GM21825 (cell line): Measurements from ENCODE around the gene ARVCF.

Experiments
- ATAC-seq: cut with Tn5 transposase; IDR thresholded peaks from one replicate; pipeline ENCODE4 v1.9.1; 2021; ENCODE audit warnings: mild to moderate bottlenecking, moderate library complexity; ENCODE audit not compliant: unreplicated experiment

The ARVCF gene

DNA sequence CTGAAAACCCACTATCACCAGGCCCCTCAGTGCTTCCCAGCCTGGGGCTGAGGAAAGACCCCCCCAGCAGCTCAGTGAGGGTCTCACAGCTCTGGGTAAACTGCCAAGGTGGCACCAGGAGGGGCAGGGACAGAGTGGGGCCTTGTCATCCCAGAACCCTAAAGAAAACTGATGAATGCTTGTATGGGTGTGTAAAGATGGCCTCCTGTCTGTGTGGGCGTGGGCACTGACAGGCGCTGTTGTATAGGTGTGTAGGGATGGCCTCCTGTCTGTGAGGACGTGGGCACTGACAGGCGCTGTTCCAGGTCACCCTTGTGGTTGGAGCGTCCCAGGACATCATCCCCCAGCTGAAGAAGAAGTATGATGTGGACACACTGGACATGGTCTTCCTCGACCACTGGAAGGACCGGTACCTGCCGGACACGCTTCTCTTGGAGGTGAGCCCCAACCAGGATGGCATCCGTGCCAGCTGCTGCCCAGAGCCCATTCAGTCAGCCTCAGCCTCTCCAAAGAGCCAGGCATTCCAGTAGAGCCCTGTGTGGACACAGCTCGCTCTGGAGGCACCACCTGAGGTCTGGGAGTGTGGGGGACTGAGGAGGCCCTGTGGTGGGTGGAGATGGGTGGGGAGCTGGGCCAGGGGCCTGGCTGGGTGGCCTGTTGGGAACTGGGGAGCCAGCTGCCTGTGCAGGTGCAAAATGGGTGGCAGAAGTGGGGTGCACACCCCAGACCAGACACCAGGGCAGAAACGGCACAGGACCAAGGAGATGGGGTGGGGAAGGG, 52.6 kb downstream of the ARVCF start:
- no peak for ATAC-seq

DNA sequence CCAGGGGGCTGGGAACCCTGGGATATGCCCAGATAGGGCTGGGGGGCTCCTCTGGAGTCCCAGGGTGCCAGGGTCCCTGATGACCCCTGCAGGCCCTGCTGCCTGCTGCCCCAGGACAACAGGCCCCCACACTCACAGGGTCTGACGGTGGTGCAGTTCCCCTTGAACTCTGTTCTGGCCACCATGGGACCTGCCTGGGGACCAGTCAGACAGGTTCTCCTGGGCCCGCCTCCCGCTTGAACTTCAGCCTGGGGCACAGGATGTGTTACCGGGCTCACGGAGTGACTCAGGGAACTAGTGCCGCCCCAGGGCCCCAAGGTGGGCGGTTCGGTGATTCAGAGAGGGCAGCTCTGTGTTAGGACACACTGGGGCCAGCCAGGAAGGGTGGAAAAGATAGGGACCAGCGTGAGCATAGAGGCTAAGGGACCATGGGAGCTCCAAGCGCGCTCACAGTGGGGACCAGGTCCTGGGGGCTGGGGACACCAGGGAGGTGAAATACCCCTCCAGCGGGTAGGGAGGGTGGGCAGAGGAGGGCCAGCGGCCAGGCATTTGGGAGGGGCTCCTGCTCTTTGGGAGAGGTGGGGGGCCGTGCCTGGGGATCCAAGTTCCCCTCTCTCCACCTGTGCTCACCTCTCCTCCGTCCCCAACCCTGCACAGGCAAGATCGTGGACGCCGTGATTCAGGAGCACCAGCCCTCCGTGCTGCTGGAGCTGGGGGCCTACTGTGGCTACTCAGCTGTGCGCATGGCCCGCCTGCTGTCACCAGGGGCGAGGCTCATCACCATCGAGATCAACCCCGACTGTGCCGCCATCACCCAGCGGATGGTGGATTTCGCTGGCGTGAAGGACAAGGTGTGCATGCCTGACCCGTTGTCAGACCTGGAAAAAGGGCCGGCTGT, 53.5 kb downstream of the ARVCF start:
- no peak for ATAC-seq

DNA sequence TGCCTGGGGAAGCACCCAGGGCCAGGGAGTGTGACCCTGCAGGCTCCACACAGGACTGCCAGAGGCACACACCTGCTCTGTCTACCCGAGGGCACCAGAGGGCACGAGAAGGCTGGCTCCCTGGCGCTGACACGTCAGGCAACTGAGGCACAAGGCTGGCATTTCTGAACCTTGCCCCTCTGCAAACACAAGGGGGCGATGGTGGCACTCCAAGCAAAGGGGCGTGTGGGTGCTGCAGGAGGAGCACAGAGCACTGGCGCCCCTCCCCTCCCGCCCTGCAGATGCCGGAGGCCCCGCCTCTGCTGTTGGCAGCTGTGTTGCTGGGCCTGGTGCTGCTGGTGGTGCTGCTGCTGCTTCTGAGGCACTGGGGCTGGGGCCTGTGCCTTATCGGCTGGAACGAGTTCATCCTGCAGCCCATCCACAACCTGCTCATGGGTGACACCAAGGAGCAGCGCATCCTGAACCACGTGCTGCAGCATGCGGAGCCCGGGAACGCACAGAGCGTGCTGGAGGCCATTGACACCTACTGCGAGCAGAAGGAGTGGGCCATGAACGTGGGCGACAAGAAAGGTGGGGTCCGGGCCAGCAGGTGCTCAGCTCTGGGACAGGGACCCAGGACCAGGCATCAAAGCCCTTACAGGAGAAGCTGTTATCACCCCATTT, 54.2 kb downstream of the ARVCF start:
- ATAC-seq = no peak

DNA sequence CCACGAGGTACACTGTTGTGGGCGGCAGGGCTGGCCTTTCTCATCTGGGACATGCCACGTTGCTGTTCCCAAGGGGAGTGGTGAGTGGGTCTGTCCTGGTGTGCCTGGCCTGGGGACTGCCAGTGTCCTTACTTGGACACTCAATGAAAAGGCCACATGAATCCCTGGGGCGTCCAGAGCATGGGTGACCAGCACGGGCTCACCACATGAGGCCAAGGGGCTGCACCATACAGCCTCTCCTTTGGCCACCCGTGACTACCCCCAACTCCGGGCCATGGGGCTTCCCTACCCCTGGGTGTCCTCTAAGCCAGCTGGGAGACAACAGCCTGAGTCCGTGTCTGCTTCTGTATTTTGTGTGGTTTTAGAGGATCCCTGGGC, 54.8 kb downstream of the ARVCF start:
- no peak for ATAC-seq

DNA sequence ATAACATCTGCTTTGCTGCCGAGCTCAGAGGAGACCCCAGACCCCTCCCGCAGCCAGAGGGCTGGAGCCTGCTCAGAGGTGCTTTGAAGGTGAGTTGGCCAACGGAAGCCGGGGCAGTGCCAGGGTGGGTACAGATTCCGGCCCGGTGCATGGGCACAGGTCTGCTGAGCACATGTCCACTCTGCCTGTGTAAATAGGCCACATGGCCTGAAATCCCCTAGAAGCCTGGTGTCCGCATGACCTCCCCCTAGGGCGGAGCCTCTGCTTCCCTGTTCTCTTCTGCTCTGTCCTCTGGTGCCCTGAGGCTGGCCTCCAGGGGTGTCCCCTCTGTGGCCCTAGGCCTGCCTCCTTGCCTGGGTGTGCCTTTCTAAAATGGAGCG, 55.4 kb downstream of the ARVCF start:
- ATAC-seq = no peak

DNA sequence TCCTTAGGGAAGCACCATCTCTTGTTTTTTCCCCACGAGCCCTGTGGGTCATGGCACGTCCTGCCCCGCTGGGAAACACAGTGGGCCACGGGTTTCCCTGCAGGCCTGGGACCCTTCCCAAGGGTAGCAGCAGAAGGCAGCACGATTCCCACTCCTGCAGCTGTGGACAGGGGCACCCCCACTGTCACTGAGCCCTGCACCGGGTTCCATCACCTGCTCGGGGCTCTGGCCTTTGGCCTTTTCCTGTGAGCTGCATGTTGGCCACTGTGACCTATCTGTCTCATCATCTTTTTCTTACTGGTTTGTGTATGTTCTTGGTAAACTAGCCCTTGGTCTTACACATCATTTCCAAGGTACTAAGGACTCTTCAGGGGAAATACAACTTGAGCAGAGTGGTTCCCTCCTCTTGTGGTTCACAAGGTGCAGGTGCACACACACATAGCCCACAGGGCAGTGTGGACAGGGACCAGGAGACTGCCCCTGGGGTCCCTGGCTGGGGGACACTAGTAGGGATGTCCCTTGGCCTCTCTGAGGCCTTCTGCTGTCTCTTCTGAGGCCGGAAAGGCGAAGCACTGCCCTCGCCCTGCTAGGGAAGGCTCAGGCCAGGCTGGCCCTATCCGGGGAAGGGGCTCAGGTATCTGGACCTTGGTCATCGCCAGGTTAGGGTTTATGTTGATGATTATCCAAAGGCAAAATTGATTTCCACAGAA, 56.0 kb downstream of the ARVCF start:
- ATAC-seq = no peak

DNA sequence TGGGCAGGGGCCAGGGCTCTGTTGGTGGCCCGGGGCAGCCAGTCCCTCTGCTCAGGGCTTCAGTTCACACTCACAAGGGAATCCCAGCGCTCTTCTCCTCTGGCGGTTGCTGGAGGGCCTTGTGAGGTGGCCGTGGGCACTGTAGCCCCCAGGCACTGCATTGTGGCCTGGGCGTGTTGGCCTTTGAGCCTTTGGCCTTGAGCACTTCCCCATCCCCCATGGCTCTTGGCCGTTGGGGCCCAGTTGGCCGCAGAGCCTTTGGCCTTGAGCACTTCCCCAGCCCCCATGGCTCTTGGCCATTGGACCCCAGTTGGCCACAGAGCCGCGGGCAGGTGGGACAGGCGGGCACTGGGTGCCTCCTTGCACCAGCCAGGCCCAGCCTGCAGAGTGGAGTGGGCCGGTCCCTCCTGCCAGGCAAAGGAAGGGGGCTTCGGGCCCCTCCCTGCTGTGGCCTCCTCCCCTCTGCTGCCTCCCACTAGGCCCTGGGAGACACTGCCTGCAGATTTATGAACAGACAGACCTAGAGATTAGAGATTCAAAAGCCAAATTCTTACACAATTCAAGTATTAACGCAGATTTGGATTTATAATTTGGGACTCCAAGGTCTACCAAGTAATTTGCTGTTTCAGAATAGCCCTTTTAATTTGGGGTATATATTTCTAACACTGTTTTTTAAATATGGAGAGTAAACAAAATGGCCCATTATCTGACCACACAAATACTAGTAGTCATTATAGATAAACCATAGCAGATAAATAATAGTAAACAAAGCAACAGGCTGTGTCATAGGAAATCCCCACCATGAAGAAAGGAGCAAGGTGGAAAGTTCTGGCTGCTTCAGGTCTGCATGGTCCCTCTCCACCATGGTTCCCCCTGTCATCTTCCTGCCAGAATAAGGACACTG, 56.8 kb downstream of the ARVCF start:
- no peak for ATAC-seq

DNA sequence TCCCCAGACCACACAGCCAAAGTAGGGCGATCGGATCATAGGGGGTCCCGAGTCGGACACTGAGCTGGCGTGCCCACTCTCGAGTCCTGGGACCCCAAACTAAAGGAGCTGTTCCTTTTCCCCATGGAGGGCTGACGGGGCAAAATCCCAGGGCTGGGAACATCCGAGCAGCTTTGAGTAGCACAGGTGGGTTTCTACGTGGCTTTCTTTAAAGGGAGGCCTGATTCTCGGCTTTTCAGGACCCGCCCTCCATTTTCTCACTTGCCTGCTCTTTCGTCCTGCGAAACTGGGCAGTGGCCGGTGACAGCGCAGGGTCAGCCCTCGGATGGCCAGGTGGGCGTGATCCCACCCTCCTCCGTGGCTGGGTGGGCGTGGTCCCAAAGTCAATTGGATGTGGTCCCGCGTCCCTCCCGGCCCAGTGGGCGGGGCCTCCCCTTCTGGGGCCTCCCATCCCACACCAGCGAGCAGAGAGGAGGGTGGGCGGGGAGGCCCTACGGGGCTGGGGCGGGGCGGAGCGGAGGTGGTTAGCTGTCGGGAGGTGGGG, 57.5 kb downstream of the ARVCF start:
- ATAC-seq = no peak

DNA sequence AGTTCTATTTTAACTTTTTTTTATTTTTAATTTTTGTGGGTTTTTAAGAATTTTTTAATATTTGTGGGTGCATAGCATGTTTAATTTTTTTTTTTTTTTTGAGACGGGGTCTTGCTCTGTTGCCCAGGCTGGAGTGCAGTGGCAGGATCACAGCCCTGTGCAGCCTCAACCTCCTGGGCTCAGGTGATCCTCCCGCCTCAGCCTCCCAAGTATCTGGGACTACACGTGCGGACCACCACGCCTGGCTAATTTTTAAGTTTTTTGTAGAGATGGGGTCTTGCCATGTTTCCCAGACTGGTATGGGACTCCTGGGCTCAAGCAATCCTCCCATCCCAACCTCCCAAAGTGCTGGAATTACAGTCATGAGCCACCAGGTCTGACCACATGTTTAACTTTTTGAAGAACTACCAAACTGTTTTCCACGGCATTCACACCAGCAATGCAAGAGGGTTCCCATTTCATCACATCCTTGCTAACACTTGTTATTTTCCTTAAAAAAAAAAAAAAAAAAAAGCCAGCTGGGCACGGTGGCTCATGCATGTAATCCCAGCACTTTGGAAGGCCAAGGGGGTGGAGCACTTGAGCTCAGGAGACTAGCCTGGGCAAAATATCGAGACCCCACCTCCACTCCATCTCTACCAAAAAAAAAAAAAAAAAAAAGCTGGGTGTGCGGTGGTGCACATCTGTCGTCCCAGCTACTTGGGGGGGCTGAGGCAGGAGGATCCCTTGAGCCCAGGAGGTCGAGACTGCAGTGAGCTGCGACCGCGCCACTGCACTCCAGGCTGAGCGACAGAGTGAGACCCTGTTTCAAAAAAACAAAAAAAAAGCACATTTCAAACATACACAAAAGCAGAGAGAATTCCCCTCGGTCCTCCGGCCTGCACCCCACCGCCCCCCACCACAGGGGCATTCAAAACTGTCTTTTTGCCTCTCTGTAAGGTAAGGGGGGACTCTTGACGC, 58.3 kb downstream of the ARVCF start:
- ATAC-seq = no peak

DNA sequence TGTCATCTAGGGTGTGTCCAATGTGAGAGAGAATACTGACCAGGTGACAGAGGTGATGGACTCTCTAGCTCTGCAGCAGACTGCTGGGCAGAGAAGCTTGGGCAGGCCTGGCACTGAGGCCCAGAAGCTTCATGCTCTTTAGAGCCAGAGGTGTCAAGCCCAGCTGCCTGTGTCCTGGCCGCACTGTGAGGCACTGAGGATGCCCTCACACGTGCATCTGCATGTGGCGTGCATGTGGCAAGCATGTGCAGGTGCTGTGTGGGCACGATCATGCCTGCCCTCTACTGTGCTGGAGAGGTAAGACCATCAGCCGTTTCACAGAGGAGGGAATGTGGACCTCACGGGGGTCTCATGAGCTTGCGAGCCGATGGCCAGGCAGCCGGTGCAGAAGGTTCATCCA, 59.2 kb downstream of the ARVCF start:
- ATAC-seq = no peak

DNA sequence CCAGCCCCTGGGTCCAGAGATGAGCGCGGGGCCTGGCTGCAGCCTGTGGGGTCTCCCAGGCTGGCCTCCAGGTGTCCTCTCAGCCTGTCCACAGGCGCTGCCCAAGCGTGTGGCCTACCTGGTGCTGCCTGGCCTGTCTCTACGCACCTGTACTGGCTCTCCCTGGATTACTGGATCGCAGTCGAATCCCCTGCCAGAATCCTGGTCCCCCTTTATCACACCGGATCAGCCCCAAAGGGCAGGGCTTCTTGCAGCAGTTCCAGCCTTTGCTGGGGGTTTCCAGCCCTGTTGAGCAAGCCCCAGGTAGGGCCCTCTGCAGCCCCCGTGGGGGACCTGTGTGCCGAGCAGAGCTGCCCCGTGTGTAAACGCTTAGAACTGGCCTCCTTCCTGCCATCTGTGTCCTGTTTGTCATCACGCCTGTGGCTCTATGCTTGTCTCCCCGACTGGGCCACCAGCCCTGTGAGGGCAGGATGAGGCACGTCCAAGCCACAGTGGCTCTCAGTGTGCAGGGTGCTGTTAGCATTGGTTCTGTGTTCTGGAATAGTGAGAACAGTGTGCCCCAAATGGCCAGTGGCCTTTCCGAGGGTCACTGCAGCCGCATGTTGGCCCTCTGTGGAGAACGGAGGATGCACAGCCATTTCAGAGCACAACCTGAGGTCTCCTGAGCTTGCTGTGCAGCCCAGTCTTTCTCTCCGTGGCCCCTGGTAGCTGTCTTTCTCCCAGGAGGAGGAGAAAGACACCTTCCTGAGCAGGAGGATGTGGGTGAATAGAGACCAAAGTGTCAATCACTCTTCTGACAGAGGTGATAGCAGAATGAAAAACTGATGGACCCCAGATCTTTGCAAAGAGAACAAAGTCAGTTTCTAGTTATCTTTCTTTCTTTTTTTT, 61.1 kb downstream of the ARVCF start:
- no peak for ATAC-seq

DNA sequence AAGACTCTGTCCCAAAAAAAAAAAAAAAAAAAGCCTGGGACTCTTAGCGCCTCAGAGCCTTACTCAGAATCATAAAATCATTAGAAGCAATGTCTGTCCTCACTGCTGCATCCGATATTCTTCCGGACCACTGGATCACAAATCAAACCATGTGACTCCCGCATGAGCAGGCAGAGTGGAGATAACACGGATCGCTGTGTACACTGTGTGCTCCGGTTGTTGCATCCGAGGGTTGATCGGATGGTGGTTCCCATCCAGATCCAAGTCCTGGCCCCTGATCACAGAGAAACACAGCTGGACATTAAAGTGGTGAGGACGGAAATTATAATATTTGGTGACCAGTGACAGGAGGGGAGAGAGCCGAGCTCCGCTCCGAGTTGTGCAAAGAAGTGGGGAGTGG, 65.3 kb downstream of the ARVCF start:
- no peak for ATAC-seq

DNA sequence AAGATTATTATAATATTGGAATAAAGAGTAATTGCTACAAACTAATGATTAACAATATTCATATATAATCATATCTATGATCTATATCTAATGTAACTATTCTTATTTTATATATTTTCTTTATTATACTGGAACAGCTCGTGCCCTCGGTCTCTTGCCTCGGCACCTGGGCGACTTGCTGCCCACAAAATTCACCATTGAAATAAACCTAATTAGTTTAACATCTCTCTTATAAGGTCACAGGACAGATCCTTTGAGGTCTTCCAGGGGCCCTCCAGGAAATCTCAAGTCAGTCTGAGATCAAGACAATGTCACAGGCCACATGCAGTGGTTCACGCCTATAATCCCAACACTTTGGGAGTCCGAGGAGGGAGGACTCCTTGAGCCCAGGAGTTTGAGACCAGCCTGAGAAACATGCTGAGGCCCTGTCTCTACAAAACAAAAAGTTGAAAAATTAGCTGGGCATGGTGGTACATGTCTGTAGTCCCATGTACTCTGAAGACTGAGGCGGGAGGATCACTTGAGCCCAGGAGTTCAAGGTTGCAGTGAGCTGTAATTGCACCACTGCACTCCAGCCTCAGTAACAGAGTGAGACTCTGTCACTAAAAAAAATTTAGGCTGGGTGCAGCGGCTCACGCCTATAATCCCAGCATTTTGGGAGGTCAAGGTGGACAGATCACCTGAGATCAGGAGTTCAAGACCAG, 68.4 kb downstream of the ARVCF start:
- ATAC-seq = no peak

DNA sequence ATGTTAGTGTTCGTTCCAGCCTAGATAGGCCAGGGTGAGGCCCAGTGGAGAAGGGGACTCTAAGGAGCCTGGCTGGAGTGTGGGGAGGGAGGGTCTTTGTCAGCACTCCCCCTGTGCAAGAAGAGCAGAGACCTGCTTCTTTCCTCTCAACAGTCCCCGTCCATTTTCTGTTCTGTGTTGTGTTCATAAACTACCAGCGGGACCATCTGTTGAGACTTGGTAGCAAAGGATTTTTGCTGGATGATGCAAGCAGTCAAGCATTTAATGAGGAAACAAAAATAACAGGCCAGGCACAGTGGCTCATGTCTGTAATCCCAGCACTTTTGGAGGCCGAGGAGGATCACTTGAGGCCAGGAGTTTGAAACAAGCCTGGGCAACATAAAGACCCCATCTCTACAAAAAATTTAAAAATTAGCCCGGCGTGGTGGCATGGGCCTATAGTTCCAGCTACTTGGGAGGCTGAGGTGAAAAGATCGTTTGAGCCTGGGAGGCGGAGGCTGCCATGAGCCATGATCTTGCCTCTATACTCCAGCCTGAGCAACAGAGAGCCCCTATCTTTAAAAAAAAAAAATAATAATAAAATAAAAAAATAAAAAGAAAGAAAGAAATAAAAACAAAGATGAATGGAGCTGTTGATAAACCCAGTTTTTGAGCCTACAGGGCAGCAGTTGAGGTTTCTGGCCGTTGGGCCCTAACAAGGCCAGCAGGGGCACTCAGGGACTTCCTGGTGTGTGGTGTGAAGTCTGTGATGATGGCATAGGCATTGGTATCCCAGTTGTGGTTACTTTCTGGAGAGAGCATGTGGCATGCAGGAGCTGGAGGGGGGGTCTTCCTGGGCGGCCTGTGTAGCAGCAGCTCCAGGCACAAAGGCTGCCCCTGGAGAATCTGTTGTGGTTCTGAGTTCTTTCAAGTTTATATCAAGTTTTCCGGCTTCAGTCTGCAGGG, 73.3 kb downstream of the ARVCF start:
- no peak for ATAC-seq

DNA sequence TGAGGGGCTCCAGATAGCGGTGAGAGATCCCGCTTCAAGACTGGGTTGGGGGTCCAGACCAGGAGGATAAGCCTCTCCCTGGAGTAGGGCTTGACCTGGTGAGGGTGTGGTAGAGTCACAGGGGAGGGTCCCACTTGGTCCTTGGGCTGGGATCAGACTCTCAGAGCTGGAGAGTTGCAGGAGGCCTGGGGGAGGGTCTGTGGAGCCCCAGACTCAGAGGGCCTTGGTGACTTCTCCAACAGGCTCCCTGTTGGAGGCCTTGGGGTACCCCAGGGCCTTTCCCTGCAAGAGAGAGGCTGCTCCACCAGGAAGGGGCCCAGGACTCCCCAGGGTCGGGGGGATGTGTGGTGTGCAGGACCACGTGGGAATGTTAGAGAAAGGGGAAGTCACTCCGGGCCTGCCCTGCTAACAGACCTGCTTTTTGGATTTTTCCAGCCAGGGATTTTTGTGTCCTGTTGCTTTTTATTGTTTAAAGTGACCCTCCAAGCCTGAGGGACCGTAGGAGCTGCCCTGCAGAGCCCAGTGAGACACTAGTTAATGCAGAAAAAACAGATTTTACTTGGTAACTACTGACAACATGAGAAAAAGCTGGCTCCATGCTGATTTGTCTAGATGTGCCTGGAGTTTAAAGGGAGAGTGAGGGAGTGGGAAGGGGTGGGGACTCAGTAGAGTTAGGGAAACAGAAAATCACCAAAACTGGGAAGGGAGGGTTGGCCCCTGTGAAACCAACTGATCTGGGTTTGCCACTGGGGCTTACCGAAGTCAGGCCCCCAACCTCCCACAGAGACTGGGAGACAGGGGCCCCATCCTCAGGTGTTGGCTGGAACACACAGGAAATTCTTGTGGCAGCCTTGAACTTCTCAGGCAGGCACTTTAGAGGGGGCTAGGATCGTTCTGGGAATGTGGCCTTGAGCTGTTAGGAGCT, 74.2 kb downstream of the ARVCF start:
- peak; percentile 25 for ATAC-seq
